OCI-LY7 (cell line): ENCODE measurements around the gene PRLR. TPM values are rescaled to one million over a fixed set of nuclear protein-coding genes. Genes with fewer than 3 reads are reported as not detected.

Source experiments
- BruUV-seq: library from RNA; stranded (reverse); fragments of 400-500 nt; replicated peaks from 2 replicates; lab custom pipeline; 2021; lab: Mats Ljungman, UMichigan
- CTCF ChIA-PET: fragments of 300-600 bp; sonication (Branson Sonifier 250); formaldehyde crosslinking; loops from one replicate; lab custom pipeline; 2022; ENCODE audit warnings: antibody characterized with exemption; ENCODE audit not compliant: unreplicated experiment; lab: Charles Lee
- POLR2A ChIA-PET: fragments of 300-600 bp; sonication (Branson Sonifier 250); formaldehyde crosslinking; loops from one replicate; lab custom pipeline; 2022; ENCODE audit warnings: antibody characterized with exemption; lab: Charles Lee
- DNase-seq: peaks from one replicate; pipeline ENCODE4 v3.0.0-alpha.2; 2015; ENCODE audit warnings: low spot score
- H2AFZ ChIP-seq: fragments of 200-600 bp; sonication (generic), shearing (Covaris generic); 2 replicates; pipeline ENCODE4 v1.6.1; 2014; ENCODE audit warnings: mild to moderate bottlenecking, antibody characterized with exemption, low read length, moderate library complexity
- H3K27ac ChIP-seq: fragments of 200-600 bp; sonication (generic); 2 replicates; pipeline ENCODE4 v1.5.1; 2014; ENCODE audit warnings: mixed run types, low read depth, mild to moderate bottlenecking, moderate library complexity, low read length, inconsistent platforms; ENCODE audit not compliant: poor library complexity, severe bottlenecking
- H3K36me3 ChIP-seq: fragments of 200-600 bp; sonication (generic); 2 replicates; pipeline ENCODE4 v1.6.1; 2014; ENCODE audit warnings: mild to moderate bottlenecking, antibody characterized with exemption, low read length, moderate library complexity, mixed read lengths; ENCODE audit not compliant: insufficient read depth
- H3K4me1 ChIP-seq: fragments of 200-600 bp; sonication (generic); 2 replicates; pipeline ENCODE4 v1.5.1; 2014; ENCODE audit warnings: mild to moderate bottlenecking, low read length; ENCODE audit not compliant: insufficient read depth, poor library complexity, severe bottlenecking
- H3K4me2 ChIP-seq: fragments of 200-600 bp; sonication (generic); 2 replicates; pipeline ENCODE4 v1.6.1; 2014; ENCODE audit warnings: mild to moderate bottlenecking, low read length
- H3K4me3 ChIP-seq: fragments of 200-600 bp; sonication (generic); 2 replicates; pipeline ENCODE4 v1.5.1; 2014; ENCODE audit warnings: mild to moderate bottlenecking, low read depth, low read length; ENCODE audit not compliant: poor library complexity, severe bottlenecking
- H3K79me2 ChIP-seq: fragments of 200-600 bp; sonication (generic); 2 replicates; pipeline ENCODE4 v1.6.1; 2016; ENCODE audit warnings: low read depth, mild to moderate bottlenecking, low read length, moderate library complexity, mixed read lengths; ENCODE audit not compliant: insufficient read depth
- H3K9me2 ChIP-seq: fragments of 200-600 bp; sonication (generic); 2 replicates; pipeline ENCODE4 v1.6.1; 2016; ENCODE audit warnings: mild to moderate bottlenecking, low read length, mixed read lengths; ENCODE audit not compliant: insufficient read depth
- H3K9me3 ChIP-seq: fragments of 200-600 bp; sonication (generic); 2 replicates; pipeline ENCODE4 v1.6.1; 2014; ENCODE audit warnings: mild to moderate bottlenecking, mixed run types, low read length, mixed read lengths
- H4K20me1 ChIP-seq: fragments of 200-600 bp; sonication (generic); 2 replicates; pipeline ENCODE4 v1.6.1; 2014; ENCODE audit warnings: mild to moderate bottlenecking, antibody characterized with exemption, low read length, moderate library complexity, mixed read lengths; ENCODE audit not compliant: insufficient read depth
- EZH2phosphoT487 ChIP-seq: fragments of 200-600 bp; sonication (generic); IDR thresholded peaks from 2 replicates; pipeline ENCODE4 v1.6.1; 2018; ENCODE audit warnings: low read depth, borderline replicate concordance, mild to moderate bottlenecking, mixed run types, antibody characterized with exemption, low read length, moderate library complexity, mixed read lengths
- intact Hi-C: fragments of 100-400 bp; cut with micrococcal nuclease; formaldehyde crosslinking; loops from one replicate; pipeline ENCODE4 v1.10.0; 2022; ENCODE audit not compliant: unreplicated experiment
- total RNA-seq, 2 experiments: library from RNA; depleted of rRNA in 1 of 2; stranded (reverse); fragments of >200 nt in 1 of 2; shearing (Covaris generic) in 1 of 2; gene quantifications; 2 replicates each; pipeline ENCODE4 v1.2.3, GENCODE V29; 2014 to 2022
- TF ChIP-seq, protein P1 (sequence below): fragments of 200-600 bp; sonication (generic); conservative IDR thresholded peaks from 2 replicates; pipeline ENCODE4 v1.5.1; 2014; ENCODE audit warnings: mild to moderate bottlenecking, antibody characterized with exemption, low read length, moderate library complexity, mixed read lengths

PRLR gene
- total RNA-seq, 2 experiments from 2014 or later = not detected

DNA sequence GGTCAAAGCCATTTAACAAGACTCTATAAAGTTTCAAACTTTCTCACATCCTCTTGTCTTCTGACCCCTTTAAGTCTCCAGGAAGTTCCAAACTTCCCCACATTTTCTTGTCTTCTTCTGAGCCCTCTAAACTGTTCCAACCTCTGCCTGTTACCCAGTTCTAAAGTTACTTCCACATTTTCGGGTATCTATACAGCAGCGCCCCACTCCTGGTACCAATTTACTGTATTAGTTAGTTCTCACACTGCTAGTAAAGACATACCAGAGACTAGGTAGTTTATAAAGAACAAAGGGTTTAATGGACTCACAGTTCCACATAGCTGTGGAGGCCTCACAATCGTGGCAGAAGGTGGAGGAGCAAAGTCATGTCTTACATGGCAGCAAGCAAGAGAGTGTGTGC, 23.3 kb upstream of the PRLR start:
- Histone ChIP-seq H3K4me3 (no peak overlapping the region), H3K36me3 (no peaks in the 10 kb centered on the region), H3K9me2 (no peaks in the 10 kb centered on the region), H3K27ac (no peak overlapping the region), H3K79me2 (no peaks in the 10 kb centered on the region), H4K20me1 (no peaks in the 10 kb centered on the region), H3K4me2 (no peak overlapping the region), H3K4me1 (no peaks in the 10 kb centered on the region), H3K9me3 (no peaks in the 10 kb centered on the region), H2AFZ (no peak overlapping the region)
- TF ChIP-seq, protein P1, sequence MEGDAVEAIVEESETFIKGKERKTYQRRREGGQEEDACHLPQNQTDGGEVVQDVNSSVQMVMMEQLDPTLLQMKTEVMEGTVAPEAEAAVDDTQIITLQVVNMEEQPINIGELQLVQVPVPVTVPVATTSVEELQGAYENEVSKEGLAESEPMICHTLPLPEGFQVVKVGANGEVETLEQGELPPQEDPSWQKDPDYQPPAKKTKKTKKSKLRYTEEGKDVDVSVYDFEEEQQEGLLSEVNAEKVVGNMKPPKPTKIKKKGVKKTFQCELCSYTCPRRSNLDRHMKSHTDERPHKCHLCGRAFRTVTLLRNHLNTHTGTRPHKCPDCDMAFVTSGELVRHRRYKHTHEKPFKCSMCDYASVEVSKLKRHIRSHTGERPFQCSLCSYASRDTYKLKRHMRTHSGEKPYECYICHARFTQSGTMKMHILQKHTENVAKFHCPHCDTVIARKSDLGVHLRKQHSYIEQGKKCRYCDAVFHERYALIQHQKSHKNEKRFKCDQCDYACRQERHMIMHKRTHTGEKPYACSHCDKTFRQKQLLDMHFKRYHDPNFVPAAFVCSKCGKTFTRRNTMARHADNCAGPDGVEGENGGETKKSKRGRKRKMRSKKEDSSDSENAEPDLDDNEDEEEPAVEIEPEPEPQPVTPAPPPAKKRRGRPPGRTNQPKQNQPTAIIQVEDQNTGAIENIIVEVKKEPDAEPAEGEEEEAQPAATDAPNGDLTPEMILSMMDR = no peak
- no peak for TF ChIP-seq EZH2phosphoT487
- ChIA-PET POLR2A (interaction anchor here (1.3 kb wide), 1 partner anchor 11 kb away, joined by 4 read pairs; no protein-coding TSS in a partner anchor), CTCF (no interaction called here)
- no TSS peak for BruUV-seq
- intact Hi-C loops = no loop called here
- no peak for DNase-seq

DNA sequence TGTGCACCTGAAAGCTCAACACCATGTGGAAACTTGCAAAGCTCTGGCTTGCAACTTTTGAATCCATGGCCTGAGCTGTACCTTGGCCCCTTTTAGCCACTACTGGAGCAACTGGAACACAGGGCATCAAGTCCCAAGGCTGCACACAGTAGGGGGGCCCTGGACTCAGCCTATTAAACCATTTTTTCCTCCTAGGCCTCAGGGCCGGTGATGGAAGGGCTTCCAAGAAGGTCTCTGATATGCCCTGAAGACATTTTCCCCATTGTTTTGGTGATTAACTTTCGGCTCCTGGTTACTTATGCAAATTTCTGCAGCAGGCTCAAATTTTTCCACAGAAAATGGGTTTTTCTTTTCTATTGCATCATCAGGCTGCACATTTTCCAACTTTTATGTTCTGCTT, 22.7 kb upstream of the PRLR start:
- H4K20me1 ChIP-seq = no peaks in the 10 kb centered on the region
- no peak overlapping the region for H3K27ac ChIP-seq
- no peaks in the 10 kb centered on the region for H3K9me3 ChIP-seq
- no peak for TF ChIP-seq EZH2phosphoT487
- TF ChIP-seq, protein P1 = no peak
- H3K36me3 ChIP-seq = no peaks in the 10 kb centered on the region
- H3K4me1 ChIP-seq = no peaks in the 10 kb centered on the region
- ChIA-PET POLR2A (no interaction called here), CTCF (no interaction called here)
- intact Hi-C loops = no loop called here
- H3K9me2 ChIP-seq = no peaks in the 10 kb centered on the region
- DNase-seq = no peak
- H2AFZ ChIP-seq = no peak overlapping the region
- H3K4me2 ChIP-seq = no peak overlapping the region
- no TSS peak for BruUV-seq
- no peak overlapping the region for H3K4me3 ChIP-seq
- no peaks in the 10 kb centered on the region for H3K79me2 ChIP-seq

DNA sequence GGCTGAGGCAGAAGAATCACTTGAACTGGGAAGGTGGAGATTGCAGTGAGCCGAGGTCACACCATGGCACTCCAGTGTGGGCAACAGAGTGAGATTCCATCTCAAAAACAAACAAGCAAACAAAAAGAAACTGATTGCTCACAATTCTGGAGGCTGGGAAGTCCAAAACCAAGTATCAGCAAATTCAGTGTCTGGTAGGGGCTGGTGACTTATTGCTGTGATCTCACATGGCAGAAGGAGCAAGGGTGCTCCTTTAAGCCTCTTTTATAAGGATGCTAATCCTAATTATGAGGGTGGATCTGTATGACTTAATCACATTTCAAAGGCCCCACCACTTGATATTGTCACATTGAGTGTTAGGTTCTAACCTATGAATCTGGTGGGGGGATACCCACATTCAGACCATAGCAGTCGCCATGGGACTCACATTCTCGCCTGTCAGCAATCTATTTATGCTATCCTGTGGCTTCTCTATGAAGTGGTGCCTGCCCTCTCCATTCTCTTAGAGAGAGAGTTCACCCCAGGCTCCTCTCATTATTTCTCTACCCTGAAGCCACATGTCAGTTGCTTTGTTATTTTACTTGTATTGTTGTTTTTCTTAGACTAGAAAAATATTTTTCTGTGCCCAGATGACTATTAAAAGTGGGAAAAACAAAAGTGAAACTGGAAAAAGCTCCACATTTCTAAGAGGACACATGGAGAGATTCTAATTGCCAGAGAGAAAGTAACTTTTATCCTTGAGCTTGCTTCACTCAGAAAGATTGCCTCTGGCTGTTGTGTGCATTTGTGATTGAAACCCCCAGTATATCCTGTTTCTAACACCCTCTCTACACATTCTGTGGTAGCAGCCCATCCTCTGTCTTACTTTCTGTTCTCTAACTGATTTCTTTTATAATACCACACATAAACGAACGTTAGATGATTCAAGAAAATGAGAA, 18.8 kb upstream of the PRLR start:
- no peak overlapping the region for H3K4me2 ChIP-seq
- no peaks in the 10 kb centered on the region for H4K20me1 ChIP-seq
- no peak overlapping the region for H3K4me3 ChIP-seq
- no peaks in the 10 kb centered on the region for H3K4me1 ChIP-seq
- DNase-seq = no peak
- H3K27ac ChIP-seq = no peak overlapping the region
- no peaks in the 10 kb centered on the region for H3K36me3 ChIP-seq
- BruUV-seq = no TSS peak
- POLR2A ChIA-PET = interaction anchor here (0.6 kb wide), 1 partner anchor 30 kb away, joined by 5 read pairs; no protein-coding TSS in a partner anchor
- H3K79me2 ChIP-seq = no peaks in the 10 kb centered on the region
- TF ChIP-seq, protein P1 = no peak
- TF ChIP-seq EZH2phosphoT487 = no peak
- CTCF ChIA-PET = no interaction called here
- intact Hi-C loops = loop anchor here (10.0 kb wide), 1 partner anchor 696 kb away; no protein-coding TSS in a partner anchor
- no peaks in the 10 kb centered on the region for H3K9me2 ChIP-seq
- no peaks in the 10 kb centered on the region for H3K9me3 ChIP-seq
- H2AFZ ChIP-seq = no peak overlapping the region
